ENCODE data around the gene EPSTI1. TPM values are rescaled to one million over a fixed set of nuclear protein-coding genes. Genes with fewer than 3 reads are reported as not detected.

Gene EPSTI1
- polyA plus RNA-seq, 2 of the 4 experiments (the other 2 are of a cell fraction) = 0.05 to 0.10 TPM

- ChIA-PET POLR2A (no interaction called here), CTCF (no interaction called here)
- DNase-seq (ENCODE audit: low read depth in 1 of 2, low spot score in 1 of 2) (no peak), ATAC-seq (no peak), FAIRE-seq (no peak)
- 60% methylated on average over 1 of the region's 1 CpG for WGBS (ENCODE audit: missing lambda C conversion rate)
- Histone ChIP-seq H3K9me3 (no peaks in the 10 kb centered on the region), H3K4me2 (no peak overlapping the region), H3K4me1 (peaks cover 33% of the 10 kb centered on the region), H3K27ac (peak overlapping the region in 1 of 2 experiments; percentile 39; a peak in 2 of 6 replicates), H3K4me3 (no peak overlapping the region)
- TF ChIP-seq FOSB (CRISPR knock-in tag; IDR thresholded peaks at IDR 0.05) = no peak
- TF ChIP-seq, protein P1, sequence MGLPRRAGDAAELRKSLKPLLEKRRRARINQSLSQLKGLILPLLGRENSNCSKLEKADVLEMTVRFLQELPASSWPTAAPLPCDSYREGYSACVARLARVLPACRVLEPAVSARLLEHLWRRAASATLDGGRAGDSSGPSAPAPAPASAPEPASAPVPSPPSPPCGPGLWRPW (IDR thresholded peaks at IDR 0.05) = no peak
These were observed 17.5 kb upstream of the EPSTI1 start for GRCh38 chr13:43009506-43009905.

- TF ChIP-seq, protein P2, sequence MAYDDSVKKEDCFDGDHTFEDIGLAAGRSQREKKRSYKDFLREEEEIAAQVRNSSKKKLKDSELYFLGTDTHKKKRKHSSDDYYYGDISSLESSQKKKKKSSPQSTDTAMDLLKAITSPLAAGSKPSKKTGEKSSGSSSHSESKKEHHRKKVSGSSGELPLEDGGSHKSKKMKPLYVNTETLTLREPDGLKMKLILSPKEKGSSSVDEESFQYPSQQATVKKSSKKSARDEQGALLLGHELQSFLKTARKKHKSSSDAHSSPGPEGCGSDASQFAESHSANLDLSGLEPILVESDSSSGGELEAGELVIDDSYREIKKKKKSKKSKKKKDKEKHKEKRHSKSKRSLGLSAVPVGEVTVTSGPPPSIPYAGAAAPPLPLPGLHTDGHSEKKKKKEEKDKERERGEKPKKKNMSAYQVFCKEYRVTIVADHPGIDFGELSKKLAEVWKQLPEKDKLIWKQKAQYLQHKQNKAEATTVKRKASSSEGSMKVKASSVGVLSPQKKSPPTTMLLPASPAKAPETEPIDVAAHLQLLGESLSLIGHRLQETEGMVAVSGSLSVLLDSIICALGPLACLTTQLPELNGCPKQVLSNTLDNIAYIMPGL (CRISPR knock-in tag; IDR thresholded peaks at IDR 0.05; ENCODE audit: borderline replicate concordance) = no peak
- TF ChIP-seq CHD4 (IDR thresholded peaks at IDR 0.05; ENCODE audit: borderline replicate concordance) (no peak), HOXB5 (CRISPR knock-in tag; IDR thresholded peaks at IDR 0.05) (no peak), RFX5 (IDR thresholded peaks at IDR 0.05) (no peak), PBX3 (IDR thresholded peaks at IDR 0.05) (no peak)
- TF ChIP-seq, protein P1 (IDR thresholded peaks at IDR 0.05) = no peak
- no peak overlapping the region for H3K4me3 ChIP-seq
- no peaks in the 10 kb centered on the region for H3K9me3 ChIP-seq
- DNase-seq (ENCODE audit: low read depth in 1 of 2, low spot score in 1 of 2) (no peak), ATAC-seq (no peak), FAIRE-seq (no peak)
- H3K4me1 ChIP-seq = peaks cover 36% of the 10 kb centered on the region
- no peak overlapping the region for H3K4me2 ChIP-seq
- ChIA-PET CTCF (interaction anchor here (2.0 kb wide), 1 partner anchor 39 kb away, joined by 6 read pairs; no protein-coding TSS in a partner anchor), POLR2A (no interaction called here)
- H3K27ac ChIP-seq = peak overlapping the region; percentile 39 to 83; a peak in 4 of 6 replicates
- 77% methylated on average over 3 of the region's 3 CpGs for WGBS (ENCODE audit: missing lambda C conversion rate)
These were observed 16.6 kb upstream of the EPSTI1 start for GRCh38 chr13:43008596-43008995.

DNA sequence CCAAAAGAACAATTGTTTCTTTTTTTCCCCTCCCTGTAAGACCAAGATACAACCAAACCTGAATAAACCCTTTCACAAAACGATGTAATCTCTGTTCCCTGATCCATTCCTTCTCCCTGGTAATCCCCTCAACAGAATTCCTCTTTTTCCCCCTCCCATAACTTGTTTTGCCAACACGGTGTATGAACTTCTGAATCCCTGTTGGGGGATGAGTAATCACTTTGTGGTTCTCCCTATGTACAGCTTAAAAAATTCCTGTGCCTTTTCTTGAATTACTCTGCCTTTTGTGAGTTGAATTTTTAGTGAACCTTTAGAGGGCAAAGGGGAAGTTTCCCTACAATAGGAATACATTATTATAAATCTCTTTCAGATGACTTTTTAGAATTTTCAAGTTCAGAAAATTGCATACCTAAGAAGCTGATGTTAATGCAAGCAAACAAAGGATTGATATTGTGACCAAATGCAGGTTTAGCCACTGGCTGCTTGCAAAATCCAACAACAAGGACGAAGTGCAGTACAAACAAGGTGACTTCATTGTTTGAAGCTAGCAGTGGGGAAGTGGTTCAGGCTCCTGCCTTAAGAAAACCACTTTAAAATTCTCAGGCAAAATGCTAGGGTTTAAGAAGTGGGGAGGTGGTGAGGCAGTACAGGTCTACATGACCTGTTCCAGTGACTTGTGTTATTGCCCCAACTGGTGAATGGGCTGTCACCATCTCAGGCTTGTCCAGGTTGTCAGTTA lies 15.0 kb upstream of the EPSTI1 start:
- POLR2A ChIA-PET = interaction anchor here (0.6 kb wide), 1 partner anchor 37 kb away, joined by 3 read pairs; no protein-coding TSS in a partner anchor
- Histone ChIP-seq H3K4me1 (peaks cover 36% of the 10 kb centered on the region), H3K4me3 (no peak overlapping the region), H3K9me3 (no peaks in the 10 kb centered on the region), H3K27ac (peak overlapping the region; percentile 79 to 83), H3K4me2 (peak overlapping the region; percentile 55)
- CTCF ChIA-PET = interaction anchor here (0.6 to 2.0 kb wide), 4 partner anchors 10 to 1283 kb away, joined by 3 to 6 read pairs (median 3); no protein-coding TSS in a partner anchor
- TF ChIP-seq, protein P3, sequence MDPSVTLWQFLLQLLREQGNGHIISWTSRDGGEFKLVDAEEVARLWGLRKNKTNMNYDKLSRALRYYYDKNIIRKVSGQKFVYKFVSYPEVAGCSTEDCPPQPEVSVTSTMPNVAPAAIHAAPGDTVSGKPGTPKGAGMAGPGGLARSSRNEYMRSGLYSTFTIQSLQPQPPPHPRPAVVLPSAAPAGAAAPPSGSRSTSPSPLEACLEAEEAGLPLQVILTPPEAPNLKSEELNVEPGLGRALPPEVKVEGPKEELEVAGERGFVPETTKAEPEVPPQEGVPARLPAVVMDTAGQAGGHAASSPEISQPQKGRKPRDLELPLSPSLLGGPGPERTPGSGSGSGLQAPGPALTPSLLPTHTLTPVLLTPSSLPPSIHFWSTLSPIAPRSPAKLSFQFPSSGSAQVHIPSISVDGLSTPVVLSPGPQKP (IDR thresholded peaks at IDR 0.05; ENCODE audit: low read depth, low read length) = no peak
- TF ChIP-seq BCL3 (IDR thresholded peaks at IDR 0.05) (no peak), EHMT2 (IDR thresholded peaks at IDR 0.05; ENCODE audit: low read depth) (no peak)
- ATAC-seq (peak in 1 of 2 experiments; percentile 45; a peak in 2 of 6 replicates), FAIRE-seq (no peak), DNase-seq (ENCODE audit: low read depth in 1 of 2, low spot score in 1 of 2) (no peak)
- 7% methylated on average over 3 of the region's 3 CpGs for WGBS (ENCODE audit: missing lambda C conversion rate)

All from A549 (cell line).